H1 (cell line): ENCODE measurements around the gene ADGRB2.

Experiments used
- CHD1 ChIP-seq: IDR thresholded peaks from 2 replicates; pipeline ENCODE4 v1.6.1; 2012; ENCODE audit warnings: low read depth, low read length, improper control_type of control experiment
- NRF1 ChIP-seq: IDR thresholded peaks from 2 replicates; pipeline ENCODE4 v1.6.1; 2011; ENCODE audit warnings: mild to moderate bottlenecking, low read depth, low read length, improper control_type of control experiment

DNA sequence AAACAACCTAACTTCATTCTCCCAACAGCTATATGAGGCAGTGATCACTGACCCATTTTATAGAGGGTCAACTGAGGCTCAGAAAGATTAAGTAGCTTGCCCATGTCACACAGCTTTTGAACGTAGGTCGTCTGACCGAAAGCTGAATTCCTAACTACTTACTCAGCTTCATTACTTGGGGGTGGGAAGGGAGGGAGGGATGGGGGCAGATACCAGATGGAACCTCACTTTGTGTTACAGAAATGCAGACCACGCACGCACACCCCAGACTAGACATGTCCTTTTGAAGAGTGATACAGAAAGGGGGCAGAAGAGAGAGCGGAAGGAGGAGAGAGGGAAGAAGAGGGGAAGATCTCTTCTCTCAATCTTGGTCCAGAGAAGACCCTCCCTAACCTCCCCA is 2.3 kb downstream of the ADGRB2 start:
- TF ChIP-seq CHD1 (no peak), NRF1 (no peak)
